Esophagus squamous epithelium (tissue), 5 donors: ENCODE measurements around the gene KDM3B. TPM values are rescaled to one million over a fixed set of nuclear protein-coding genes. Genes with fewer than 3 reads are reported as not detected.
"Not testable (repeated sequence)": the region's sequence is repeated elsewhere in the genome, so short reads cannot be mapped to it uniquely, and the experiment has no call there.

Source experiments
- DNase-seq: peaks from one replicate; lab custom pipeline; 2025; lab: John Stamatoyannopoulos, UW
- H3K27ac ChIP-seq, 4 donors: fragments of 200-600 bp; sonication (generic); one replicate each; pipeline ENCODE4 v1.5.1; 2016 to 2019; ENCODE audit warnings: mild to moderate bottlenecking in 1 of 4
- H3K27me3 ChIP-seq, 4 donors: fragments of 200-600 bp; sonication (generic); 1 replicate in 3 of 4; 2 replicates in 1 of 4; pipeline versions ENCODE4 v1.5.1 to v1.6.0; 2017 to 2021; ENCODE audit warnings: antibody characterized with exemption in 1 of 4
- H3K36me3 ChIP-seq, 3 donors: fragments of 200-600 bp; sonication (generic); one replicate each; pipeline ENCODE4 v1.5.1; 2016 to 2019
- H3K4me1 ChIP-seq, 3 donors: fragments of 200-600 bp; sonication (generic); one replicate each; pipeline ENCODE4 v1.5.1; 2017 to 2019
- H3K4me3 ChIP-seq, 4 donors: fragments of 200-600 bp; sonication (generic); 1 replicate in 3 of 4; 2 replicates in 1 of 4; pipeline ENCODE4 v1.5.1; 2016 to 2019; ENCODE audit warnings: mild to moderate bottlenecking in 2 of 4, moderate library complexity in 1 of 4
- H3K9me3 ChIP-seq, 3 donors: fragments of 200-600 bp; sonication (generic); one replicate each; pipeline ENCODE4 v1.5.1; 2016 to 2019
- CTCF ChIP-seq, 6 experiments: fragments of 450-650 bp in 4 of 6; fragments of 200-600 bp in 2 of 6; sonication (generic) in 2 of 6; IDR thresholded peaks; one replicate each; pipeline ENCODE4 v1.5.1; 2016 to 2019; ENCODE audit warnings: antibody characterized with exemption in 6 of 6, mild to moderate bottlenecking in 4 of 6, moderate library complexity in 4 of 6
- POLR2A ChIP-seq, 4 donors: fragments of 450-650 bp; IDR thresholded peaks; one replicate each; pipeline ENCODE4 v1.6.1; 2017; ENCODE audit warnings: antibody characterized with exemption in 4 of 4, mild to moderate bottlenecking in 4 of 4, moderate library complexity in 3 of 4
- WGBS, 2 donors: methylation state at CpG; one replicate each; pipeline ENCODE4 v1.1.5; 2018; 5-methylcytosine and 5-hydroxymethylcytosine counted together
- intact Hi-C: fragments of 100-400 bp; cut with DNase I; formaldehyde crosslinking; loops from one replicate; pipeline ENCODE4 v1.15.0; 2022
- total RNA-seq, 4 donors: library from RNA; depleted of rRNA; stranded (reverse); fragments of >200 nt; gene quantifications; one replicate each; pipeline ENCODE4 v1.1.0, GENCODE V29; 2016
- donor health status: DM: yes; HTN: yes; CAD: no.

The KDM3B gene
- total RNA-seq, 4 donors from 2014 or later = 34.5 to 53.8 (median 36.2) TPM

- intact Hi-C loops = no loop called here
- H3K36me3 ChIP-seq = peaks cover 0 to 21% (median 0%) of the 10 kb centered on the region in 3 donors
- H3K27ac ChIP-seq = peak overlapping the region in 3 of 4 donors; percentile 35 to 49 (median 43)
Measured at GRCh38 chr5:138470322-138471051, 118.0 kb downstream of the KDM3B start.

GRCh38 chr5:138471052-138471361 lies 118.5 kb downstream of the KDM3B start:
- Histone ChIP-seq H3K36me3 (peaks cover 0 to 21% (median 0%) of the 10 kb centered on the region in 3 donors), H3K4me3 (no peak overlapping the region), H3K9me3 (no peaks in the 10 kb centered on the region), H3K27me3 (no peaks in the 10 kb centered on the region), H3K27ac (peak overlapping the region in 3 of 4 donors; percentile 35 to 49 (median 43)), H3K4me1 (peaks cover 21 to 71% (median 25%) of the 10 kb centered on the region in 3 donors)
- 48 to 57% methylated on average over 2 of the region's 2 CpGs for WGBS, 2 donors
- DNase-seq = no peak
- intact Hi-C loops = no loop called here
- TF ChIP-seq POLR2A (IDR thresholded peaks at IDR 0.05) = no peak
- no peak for TF ChIP-seq CTCF (IDR thresholded peaks at IDR 0.05)

More at GRCh38 chr5:138470322-138471051, 118.0 kb downstream of the KDM3B start:
- WGBS, 2 donors = 42 to 50% methylated on average over 2 of the region's 3 CpGs
- no peaks in the 10 kb centered on the region for H3K27me3 ChIP-seq
- H3K4me3 ChIP-seq = no peak overlapping the region
- H3K9me3 ChIP-seq = no peaks in the 10 kb centered on the region
- no peak for DNase-seq
- peaks cover 24 to 72% (median 24%) of the 10 kb centered on the region in 3 donors for H3K4me1 ChIP-seq
- TF ChIP-seq POLR2A (IDR thresholded peaks at IDR 0.05) (no peak), CTCF (IDR thresholded peaks at IDR 0.05) (no peak)

GRCh38 chr5:138472353-138472752 lies 119.9 kb downstream of the KDM3B start:
- no peaks in the 10 kb centered on the region for H3K27me3 ChIP-seq
- H3K9me3 ChIP-seq = no peaks in the 10 kb centered on the region
- peaks cover 8 to 71% (median 20%) of the 10 kb centered on the region in 3 donors for H3K4me1 ChIP-seq
- H3K27ac ChIP-seq = peak overlapping the region in 2 of 4 donors; percentile 13 to 40
- DNase-seq = no peak
- intact Hi-C loops = no loop called here
- TF ChIP-seq POLR2A (IDR thresholded peaks at IDR 0.05) (no peak), CTCF (IDR thresholded peaks at IDR 0.05) (no peak)
- no peak overlapping the region for H3K4me3 ChIP-seq
- H3K36me3 ChIP-seq = peaks cover 0 to 13% (median 0%) of the 10 kb centered on the region in 3 donors
- whole genome bisulfite sequencing, 2 donors = 27 to 47% methylated on average over 6 of the region's 6 CpGs

- WGBS, 2 donors = 93 to 100% methylated on average over 3 to 5 of the region's 5 CpGs
- H3K4me1 ChIP-seq = peaks cover 0 to 68% (median 12%) of the 10 kb centered on the region in 3 donors
- DNase-seq, H3K9me3 ChIP-seq, H3K36me3 ChIP-seq, H3K4me3 ChIP-seq, H3K27me3 ChIP-seq, H3K27ac ChIP-seq, intact Hi-C loops: not testable (repeated sequence)
Measured at GRCh38 chr5:138473151-138473550, 120.7 kb downstream of the KDM3B start.

- Histone ChIP-seq H3K4me3 (no peak overlapping the region), H3K27ac (peak overlapping the region; percentile 52 to 81 (median 72)), H3K9me3 (no peaks in the 10 kb centered on the region), H3K4me1 (peaks cover 0 to 32% (median 10%) of the 10 kb centered on the region in 3 donors), H3K36me3 (no peaks in the 10 kb centered on the region), H3K27me3 (no peaks in the 10 kb centered on the region)
- DNase-seq = no peak
- intact Hi-C loops = no loop called here
- TF ChIP-seq POLR2A (IDR thresholded peaks at IDR 0.05) (no peak), CTCF (IDR thresholded peaks at IDR 0.05) (no peak)
- 40 to 45% methylated on average over 7 of the region's 7 CpGs for WGBS, 2 donors
Measured at GRCh38 chr5:138476918-138477317, 124.4 kb downstream of the KDM3B start.
